Stimulated activated naive CD4-positive, alpha-beta T cell treated with Interleukin-2 at 50 U/mL for 16 hours (primary cell): Measurements from ENCODE around the gene SNAI3.

ENCODE experiments used
- DNase-seq: peaks from one replicate; lab custom pipeline; 2025; lab: John Stamatoyannopoulos, UW

SNAI3 gene

DNA sequence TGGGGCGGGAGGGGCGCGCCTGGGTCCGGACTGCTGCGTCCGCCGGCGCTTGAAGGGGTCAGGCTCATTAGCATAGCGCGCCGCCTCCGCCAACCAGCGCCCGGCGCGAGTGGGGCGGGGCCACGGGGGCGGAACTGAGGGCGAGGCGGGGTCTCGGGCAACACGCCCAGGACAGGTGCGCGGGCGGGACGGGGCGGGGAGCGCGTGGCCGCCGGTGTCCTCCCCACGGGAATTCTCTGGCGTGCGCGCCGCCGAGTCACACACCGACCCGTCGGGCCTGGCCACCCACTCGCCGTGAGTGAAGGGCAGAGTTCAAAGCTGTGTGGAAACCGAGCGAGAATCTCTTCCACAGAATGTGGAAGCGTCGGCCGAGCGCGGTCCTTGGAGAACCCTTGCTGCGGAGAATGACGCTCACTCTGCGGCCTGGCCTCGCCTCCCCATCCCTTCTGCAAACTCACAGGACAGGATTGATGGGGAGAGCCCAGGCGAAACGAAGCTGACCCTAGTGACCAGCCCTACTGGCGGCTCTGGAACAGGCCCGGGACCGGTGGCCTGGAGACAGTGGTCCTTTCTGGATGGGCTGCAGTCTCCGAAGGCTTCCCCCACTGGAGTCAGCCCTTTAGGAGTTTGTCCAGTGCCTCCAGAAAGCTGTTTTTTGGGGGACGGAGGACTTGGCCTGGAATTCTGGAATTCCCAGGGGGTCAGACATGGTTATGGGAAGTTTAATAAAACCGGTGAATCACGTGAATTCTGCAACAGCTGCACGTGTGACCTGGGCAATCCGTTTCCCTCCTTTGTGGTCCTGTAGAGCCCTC lies at the start of gene SNAI3:
SNAI3 (minus strand) TSS at position 69 of the 815 bp plus-strand sequence. CDS start 101 bp downstream, outside the sequence.
- peak; percentile 87 for DNase-seq

DNA sequence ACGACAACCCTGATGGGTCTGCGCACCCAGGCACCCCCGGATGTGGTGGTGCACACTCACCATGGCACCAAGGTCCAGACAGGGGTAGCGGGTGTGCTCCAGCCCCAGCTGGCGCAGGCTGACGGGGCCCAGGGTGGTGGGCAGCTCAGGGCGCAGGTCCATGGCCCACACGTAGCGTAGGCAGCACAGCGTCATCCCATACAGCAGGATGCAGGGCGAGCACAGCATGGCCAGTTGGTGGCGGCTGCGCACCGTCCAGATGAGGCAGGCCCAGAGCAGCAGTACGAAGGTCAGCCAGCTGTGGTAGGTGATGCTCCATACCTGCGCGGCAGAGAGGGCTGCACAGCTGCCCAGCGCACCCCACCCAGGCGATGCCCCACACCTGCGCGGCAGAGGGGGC lies 49.8 kb upstream of the SNAI3 start:
- no peak for DNase-seq

DNA sequence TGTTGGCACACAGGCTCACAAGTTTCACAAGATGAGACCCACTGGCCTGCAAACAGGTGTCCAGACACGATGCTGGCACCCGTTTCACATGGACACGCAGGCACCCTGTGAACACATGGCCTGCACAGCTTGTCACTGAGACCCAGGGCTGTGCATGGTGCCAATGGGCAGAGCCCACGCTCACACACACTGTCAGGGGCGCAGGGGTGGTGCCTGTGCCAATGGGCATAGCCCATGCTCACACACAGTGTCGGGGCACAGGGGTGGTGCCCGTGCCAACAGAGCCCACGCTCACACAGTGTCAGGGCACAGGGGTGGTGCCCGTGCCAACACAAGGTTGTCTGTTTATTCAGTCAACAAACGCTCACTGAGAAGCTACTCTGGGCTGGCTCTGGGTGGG lies 49.3 kb upstream of the SNAI3 start:
- no peak for DNase-seq

DNA sequence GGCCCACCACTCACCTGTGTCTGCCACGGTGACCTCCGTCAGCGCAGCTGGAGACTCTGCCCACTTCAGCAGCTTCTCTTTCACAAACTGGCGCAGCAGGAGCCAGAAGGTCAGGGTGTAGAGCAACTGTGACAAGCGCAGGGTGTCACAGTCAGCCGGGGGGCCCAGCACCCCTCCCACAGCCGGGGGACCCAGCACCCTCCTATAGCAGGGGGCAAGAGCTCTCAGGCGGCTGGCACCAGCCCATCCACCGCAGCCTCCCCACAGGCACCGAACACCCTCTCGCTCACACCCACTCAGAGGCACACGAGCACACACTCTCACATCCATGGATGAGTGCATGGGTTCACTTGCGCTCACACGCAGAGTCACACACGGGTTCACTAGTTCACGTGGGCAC lies 48.8 kb upstream of the SNAI3 start:
- no peak for DNase-seq

DNA sequence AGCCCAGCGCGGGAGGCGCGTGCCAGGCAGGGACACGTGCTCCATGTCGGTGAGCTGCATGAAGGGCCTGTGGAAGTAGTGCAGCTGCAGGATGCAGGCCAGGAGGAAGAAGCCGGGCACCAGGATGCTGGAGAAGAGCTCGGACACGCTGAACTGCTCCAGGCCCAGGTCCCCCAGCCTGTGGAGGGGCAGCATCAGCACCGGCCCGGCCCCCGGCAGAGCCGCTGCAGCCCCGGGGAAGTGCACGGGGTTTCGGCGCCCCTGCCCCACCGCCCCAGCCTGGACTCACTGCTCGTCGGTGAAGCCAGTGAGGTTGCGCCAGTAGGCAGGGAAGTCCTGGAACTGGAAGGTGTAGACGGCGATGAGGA lies 48.0 kb upstream of the SNAI3 start:
- no peak for DNase-seq

DNA sequence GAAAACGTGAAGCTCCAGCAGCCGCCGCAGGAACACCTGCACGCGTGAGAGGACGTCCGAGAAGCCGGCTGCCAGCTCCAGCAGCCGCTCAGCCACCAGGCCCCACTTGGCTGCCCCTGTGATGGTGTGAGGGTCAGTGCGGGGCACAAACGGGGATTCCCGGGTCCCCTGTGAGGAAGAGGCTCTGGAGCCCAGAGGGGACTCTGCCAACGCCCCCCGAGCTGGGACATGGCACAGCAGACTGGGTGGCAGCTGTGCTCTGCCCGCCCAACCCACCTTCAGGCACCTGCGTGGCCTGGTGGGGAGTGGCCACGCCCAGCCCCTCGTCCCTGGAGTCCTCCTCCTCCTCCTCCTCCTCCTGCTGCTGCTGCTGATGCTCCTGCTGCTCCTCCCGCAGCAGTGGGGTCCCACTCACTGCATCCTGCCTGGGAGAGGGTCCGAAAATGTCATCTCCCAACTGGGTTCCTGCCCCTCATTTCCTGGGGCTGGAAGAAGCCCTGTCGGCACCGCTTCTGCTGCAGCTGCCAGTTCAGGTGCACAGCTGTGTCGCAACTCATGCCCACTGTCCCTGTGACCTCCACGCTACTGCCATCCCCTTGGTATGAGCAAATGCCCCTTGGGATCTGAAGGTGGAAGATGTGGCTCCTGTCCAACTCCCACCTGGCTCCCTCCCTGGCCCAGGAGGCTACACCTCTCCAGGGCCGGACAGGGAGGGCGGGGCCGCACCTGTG lies 47.5 kb upstream of the SNAI3 start:
- no peak for DNase-seq

DNA sequence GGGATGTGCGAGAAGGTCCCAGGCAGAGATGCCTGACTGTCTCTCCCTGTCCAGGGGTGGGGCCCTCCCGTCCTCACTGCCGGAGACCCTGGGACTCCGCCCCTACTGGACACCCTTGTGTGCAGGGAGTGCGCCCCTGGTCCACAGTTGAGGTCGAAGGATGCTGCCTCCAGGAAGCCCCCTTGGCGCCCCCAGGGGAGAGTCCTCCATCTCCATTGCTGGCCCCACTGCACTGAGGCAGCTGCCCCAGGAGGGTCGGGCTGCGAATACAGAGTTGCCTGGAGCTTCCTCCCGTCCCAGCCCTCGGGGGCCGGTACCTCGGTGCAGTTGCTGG lies 46.6 kb upstream of the SNAI3 start:
- no peak for DNase-seq

DNA sequence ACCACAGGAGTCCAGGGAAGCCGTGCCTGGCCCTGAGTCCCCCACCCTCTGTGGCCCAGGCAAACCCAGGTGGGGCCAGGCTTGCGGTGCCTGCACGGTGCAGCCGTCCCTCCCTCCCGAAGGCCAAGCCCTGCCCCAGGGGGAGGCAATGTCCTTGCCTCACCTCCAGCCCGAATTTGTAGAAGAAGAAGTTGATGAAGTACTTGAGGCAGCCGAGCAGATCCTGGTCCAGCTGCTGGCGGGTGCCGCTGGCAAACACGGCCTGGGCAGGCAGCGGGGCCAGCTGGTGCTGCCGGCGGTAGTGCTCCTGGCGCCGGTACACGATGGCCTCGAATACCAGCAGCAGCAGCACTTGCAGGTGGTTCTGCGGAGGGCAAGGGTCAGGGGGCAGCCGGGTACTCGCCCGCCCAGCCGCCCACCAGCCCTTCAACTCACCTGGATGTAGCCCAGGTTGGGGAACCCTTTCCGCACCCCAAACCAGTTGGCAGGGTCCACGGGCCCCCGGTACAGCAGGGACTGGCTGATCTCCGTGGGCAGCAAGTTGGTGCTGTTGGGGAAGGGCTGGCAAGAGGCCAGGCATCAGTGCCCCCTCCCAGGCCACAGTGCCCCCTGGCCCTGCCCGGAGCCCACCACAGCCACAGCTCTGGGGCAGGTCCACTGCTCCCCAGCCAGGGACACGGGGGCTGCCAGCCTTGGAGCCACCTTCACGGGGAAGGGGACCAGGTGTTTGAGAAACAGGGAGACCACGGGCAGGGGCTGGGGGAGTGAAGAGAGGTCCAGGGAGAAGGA lies 46.1 kb upstream of the SNAI3 start:
- DNase-seq, result no peak

DNA sequence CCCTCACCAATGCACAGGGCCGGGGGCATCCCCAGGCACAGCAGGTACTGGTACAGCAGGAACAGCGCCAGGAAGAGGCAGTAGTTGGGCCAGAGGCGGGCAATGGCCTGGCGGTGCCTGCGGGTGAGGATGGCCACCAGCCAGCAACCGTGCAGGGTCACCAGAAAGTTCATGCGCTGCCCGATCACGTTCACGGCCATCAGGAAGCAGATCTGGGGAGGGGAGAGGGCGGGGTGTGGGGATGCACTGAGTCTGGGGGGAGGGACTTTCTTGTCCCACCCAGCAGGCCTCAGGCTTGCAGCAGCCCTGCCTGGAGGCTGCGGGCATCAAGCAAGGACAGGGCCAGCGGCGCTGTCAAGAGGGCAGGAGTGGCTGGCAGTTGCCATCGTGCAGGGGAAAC lies 45.4 kb upstream of the SNAI3 start:
- peak; percentile 49 for DNase-seq

DNA sequence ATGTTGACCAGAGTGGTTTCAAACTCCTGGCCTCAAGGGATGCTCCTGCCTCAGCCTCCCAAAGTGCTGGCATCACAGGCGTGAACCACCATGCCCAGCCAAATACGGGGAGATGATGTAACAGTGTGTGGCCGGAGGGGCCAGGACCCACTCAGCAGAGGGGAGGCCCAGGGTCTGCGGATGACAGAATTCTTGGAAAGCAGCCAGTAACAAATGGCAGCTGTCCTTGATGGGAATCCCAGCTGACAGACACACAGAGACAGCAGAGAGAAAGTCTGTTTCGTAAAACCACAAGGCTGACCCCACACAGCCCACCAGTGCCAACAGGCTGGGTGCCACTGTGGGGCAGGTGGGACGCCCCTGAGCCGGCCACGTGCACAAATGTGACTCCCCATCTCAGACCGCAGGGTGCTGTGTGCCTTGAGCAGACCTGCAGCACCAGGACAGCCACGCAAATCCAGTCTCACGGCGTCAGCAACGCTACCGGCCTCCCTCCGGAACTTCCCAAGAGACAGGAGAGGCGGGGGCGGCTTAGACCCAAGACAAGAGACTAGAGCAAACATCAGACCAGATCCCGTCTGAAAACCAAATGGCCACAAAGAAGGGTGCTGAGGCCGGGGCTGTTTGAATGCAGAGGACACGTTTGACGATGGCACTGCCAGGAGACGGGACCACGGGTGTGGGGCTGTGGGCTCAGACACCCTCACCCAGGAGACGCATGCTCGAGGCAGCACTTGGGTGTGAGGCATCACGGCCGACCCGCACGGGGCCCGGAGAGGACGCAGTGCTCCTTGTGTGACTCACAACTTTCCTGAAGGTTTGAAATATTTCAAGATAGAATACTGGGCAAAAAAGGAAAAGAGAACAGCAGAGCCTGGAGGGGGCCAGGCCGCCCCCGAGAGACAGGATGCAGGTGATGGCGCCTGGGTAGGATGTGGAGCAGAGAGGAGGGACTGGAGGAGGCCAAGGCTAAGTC lies 44.6 kb upstream of the SNAI3 start:
- DNase-seq, result no peak

DNA sequence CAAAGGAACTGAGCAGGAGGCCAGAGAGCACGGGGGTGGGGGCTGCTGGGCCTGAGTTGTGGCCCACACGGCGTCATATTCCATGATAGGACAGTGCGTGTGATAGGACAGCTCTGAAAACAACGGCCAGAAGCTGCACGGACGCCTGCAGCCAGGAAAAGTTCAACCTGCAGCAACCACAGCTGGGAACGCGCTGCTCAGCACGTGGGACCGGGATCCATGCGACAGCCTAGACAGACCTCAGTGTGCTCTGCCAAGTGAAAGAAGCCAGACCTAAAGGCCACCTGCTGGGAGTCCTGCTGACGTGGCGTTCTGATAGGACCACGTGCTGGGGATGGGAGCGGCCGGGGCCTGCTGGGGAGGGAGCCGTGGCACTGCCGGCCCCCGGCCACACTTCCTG lies 41.6 kb upstream of the SNAI3 start:
- DNase-seq, result no peak

DNA sequence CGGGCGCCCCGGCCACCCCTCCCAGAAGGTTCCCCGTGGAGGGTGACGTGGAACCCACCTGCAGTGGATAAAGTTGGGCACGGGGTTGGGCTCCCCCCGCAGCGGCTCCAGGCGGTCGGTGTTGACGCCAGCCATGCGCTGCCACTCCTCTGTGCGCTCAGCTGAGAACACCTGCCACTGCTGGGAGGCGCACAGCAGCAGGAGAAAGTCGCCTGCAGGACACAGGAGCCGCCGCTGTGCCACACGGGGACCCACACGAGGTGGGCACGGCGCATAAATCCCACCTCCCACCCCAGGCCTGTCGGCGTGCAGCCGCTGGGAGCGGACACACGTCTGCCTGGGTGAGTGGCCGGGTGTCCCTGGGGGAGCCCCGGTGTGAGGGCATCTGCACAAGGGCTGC lies 40.7 kb upstream of the SNAI3 start:
- no peak for DNase-seq

DNA sequence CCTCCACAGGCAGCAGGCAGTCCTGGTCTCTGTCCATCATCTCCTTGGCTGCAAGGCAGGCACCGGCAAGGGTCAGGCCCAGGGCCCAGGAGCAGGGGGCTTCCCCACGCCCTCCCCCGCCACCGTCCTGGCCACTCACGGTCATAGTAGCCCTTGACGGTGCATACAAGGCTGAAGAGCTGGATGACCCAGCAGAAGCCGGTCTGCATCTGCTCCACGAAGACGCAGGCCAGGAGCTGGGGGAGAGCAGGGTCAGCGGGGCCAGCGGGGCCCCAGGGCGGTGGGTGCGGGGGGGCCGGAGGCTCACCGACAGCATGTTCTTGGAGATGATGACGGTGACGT lies 40.1 kb upstream of the SNAI3 start:
- DNase-seq, result no peak

DNA sequence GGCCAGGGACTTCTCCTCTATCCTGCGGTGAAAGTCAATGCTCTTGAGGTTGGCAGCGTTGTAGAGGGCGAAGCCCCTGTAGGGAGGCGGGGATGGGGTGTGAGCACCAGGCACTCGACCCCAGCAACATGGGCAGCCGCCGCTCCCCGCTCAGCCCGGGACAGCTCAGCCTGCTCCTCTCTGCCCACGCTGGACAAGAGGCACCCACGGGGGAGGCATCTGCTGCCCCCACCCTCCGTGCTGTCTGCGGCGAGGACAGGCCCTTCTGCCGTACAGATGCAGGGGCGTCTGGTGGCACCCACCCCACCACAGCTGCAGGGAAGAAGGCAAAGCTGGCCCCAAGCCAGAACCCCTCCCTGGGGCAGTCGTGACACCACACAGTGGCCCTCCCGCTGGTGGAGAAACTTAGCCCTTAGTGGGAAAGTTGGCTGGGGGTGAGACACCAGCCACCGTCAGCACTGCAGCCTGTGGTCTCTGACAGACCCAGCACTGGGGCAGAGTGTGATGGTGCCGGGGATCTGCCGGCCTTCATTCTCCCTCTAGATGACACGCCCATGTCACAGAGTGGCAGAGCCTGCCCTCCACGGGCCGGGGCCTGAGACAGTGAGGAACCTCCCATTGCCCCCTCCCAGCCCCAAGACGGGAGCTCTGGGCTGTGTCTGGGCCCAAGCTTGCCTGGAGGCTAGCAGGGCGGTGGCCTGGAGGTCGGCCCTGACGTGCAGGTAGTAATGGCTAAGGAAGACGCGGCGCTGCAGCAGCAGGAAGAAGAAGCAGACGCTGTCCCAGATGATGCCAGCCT lies 39.5 kb upstream of the SNAI3 start:
- no peak for DNase-seq

DNA sequence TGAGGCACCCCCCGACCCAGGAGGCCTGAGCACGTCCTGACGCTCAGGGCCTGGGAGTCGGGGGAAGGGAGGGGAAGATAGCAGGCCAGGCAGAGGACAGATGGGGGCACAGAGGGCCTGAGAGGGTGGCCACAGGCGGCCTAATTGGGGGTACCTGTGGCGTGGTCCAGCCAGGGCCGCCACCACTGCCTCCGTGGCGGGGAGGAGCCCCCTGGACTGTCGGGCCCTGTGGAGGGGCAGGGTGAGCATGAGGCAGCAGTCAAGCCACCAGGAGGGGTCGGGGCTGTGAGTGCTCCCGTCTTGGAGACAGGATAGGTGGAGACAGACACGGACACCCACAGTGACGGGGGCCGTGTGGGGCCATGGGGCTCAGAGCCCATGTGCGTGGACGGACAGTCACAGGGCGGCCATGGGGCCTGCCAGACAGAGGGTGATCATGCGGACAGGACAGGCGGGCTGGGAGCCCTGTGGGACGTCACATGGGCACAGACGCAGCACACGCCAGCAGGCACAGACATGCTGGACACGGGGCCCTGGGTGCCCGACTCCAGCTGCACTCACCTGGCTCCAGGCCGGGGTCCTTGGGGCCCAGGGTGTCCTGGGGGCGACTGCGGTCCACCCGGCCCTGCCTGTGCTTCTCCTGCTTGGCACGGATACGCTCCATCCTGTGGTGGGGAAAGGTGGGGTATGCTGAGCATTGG lies 38.7 kb upstream of the SNAI3 start:
- DNase-seq, result no peak

DNA sequence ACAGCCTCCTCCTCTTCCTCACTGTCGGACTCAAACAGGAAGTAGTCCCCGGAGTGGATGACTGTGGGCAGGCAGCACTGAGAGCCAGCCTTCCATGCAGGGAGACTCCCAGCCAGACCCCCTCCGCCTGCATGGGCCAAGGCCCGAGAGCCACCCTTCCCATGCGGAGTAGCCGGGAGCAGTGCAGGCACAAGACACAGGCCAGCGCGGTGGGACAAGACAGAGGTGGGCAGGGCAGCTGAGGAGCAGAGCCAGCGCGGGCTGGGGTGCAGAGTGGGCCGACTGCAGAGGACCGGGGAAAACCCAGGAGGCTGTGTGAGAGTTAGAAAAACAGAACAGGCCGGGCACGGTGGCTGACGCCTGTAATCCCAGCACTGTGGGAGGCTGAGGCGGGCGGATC lies 37.6 kb upstream of the SNAI3 start:
- DNase-seq, result no peak

DNA sequence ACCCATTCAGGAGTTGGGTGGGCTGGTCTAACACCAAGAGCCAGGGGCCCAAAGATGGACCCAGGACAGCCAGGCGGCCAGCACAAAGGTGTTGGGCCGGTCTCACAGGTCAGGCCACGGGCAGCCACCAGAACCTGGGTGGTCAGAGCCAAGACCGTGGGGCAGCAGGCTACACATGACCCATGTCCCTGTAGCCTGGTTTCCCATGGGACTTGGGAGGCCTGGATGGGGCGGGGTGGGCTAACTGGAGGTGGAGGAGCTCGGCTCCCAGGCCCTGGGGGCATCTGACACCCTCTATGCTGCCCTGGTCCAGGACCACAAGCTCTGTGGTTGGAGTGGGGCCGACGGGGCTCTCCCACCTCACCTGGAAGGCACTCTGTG lies 37.2 kb upstream of the SNAI3 start:
- DNase-seq, result no peak

DNA sequence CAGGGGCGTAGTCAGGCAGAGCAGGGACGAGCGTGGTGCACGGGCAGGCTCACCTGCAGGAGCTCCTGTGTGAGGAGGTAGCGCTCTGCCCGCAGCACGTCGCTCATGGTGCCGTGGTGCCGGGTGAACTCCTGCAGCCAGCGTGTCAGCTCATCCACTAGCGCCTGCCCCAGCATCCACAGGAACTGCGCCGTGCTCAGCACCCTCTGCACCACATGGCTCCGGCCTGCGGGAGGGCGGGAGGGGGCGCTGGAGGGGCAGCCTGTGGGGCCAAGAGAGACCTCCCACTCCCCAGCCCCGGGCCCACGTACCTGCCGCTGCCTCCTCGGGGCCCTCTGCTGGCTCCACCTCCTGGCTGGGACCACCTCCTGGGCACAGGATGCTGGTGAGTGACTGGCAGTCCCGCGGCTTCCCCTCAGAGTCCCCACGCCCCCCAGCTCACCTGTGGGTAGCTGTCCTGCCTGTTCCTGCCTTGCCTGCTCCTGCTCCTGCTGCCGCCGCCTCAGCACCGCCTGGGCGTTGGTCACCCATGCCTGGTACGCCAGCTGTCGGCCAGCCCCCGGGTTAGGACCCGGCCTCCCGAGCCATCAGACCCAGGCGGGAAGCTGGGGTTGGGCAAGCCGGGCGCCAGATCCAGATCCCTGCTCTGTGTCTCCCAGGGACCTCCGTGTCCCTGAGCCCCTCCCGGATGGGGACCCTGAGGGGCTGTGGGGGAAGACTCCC lies 36.6 kb upstream of the SNAI3 start:
- DNase-seq, result no peak

DNA sequence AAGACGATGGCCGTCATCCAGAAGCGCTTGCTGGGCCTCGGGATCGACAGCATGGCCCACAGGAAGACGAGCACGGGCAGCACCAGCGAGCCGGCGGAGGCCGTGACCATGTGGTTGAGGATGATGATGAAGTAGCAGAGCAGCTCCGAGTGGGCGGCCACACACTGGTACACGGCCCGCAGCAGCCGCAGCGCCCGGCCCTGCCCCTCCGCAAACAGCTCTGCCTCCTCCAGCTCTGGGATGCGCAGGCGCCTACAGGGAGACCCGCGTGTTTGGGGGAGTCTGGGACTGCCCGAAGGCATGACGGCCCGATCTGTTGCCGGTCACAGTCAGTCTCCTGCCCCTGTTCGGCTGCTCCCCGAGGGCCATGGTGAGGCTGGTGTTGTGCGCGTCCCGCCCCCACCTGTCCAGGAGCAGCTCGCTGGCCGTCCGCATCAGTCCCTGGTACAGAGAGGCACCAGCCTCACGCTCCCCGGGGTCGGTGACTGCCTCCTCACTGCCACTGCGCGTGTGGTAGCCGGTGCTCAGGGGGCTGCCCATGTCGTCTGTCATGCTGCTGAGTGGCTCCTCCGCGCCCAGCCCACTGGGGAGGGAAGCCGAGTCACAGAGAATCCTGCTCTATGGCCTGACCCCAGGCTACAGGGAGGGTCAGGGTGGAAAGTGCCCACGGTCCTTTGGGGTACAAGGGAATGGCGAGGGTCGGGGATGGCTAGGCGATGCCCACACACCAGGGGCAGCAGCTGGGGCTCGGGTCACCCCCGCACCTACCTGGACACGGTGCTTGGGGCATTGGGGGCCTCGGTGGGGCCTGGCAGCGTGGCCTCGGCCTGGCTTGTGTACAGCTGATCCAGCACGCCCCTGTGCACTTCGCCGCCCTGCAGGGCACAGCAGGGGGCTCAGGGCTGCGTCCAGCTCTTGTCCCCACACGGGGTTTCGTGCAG lies 35.8 kb upstream of the SNAI3 start:
- DNase-seq, result no peak
